NCI-H1092 treated with DMSO at 0.1 percent for 48 hours (cell line): ENCODE measurements around the gene ASPN.

Experiments
- DNase-seq: peaks from one replicate; lab custom pipeline; 2025; lab: John Stamatoyannopoulos, UW

ASPN gene

GRCh38 chr9:92468206-92468605 lies 14.1 kb downstream of the ASPN start:
- no peak for DNase-seq

- no peak for DNase-seq
These were observed 14.8 kb downstream of the ASPN start for GRCh38 chr9:92467511-92467910.

- no peak for DNase-seq
These were observed 15.3 kb downstream of the ASPN start for GRCh38 chr9:92467041-92467440.

- DNase-seq, result no peak
These were observed 18.3 kb downstream of the ASPN start for GRCh38 chr9:92463984-92464383.

- DNase-seq, result no peak
These were observed 18.9 kb downstream of the ASPN start for GRCh38 chr9:92463387-92463786.

GRCh38 chr9:92457576-92457975 lies 24.7 kb downstream of the ASPN start:
- DNase-seq, result no peak

GRCh38 chr9:92455217-92455616 lies 27.1 kb downstream of the ASPN start:
- DNase-seq, result no peak

- DNase-seq, result no peak
These were observed 35.8 kb downstream of the ASPN start for GRCh38 chr9:92446536-92446935.

- DNase-seq, result no peak
These were observed 37.5 kb downstream of the ASPN start for GRCh38 chr9:92444841-92445240.

- DNase-seq, result no peak
These were observed 41.6 kb downstream of the ASPN start for GRCh38 chr9:92440751-92441046.

GRCh38 chr9:92439921-92440750 lies 42.2 kb downstream of the ASPN start:
- DNase-seq, result no peak

GRCh38 chr9:92438900-92439526 lies 43.3 kb downstream of the ASPN start:
- no peak for DNase-seq

- DNase-seq, result no peak
These were observed 47.0 kb downstream of the ASPN start for GRCh38 chr9:92435263-92435662.

GRCh38 chr9:92432972-92433548 lies 49.2 kb downstream of the ASPN start:
- no peak for DNase-seq

GRCh38 chr9:92432350-92432749 lies 50.0 kb downstream of the ASPN start:
- DNase-seq, result no peak

- DNase-seq, result no peak
These were observed 52.5 kb downstream of the ASPN start for GRCh38 chr9:92429836-92430235.

- peak; percentile 39 for DNase-seq
These were observed 55.7 kb downstream of the ASPN start for GRCh38 chr9:92426501-92427145.

- no peak for DNase-seq
These were observed 56.8 kb downstream of the ASPN start for GRCh38 chr9:92425474-92425873.

- DNase-seq, result no peak
These were observed 58.0 kb downstream of the ASPN start, which contains the start of gene OMD for GRCh38 chr9:92424340-92424739. OMD (minus strand) TSS chr9:92424471; CDS start chr9:92417558, 6,913 bp downstream.

- DNase-seq, result no peak
These were observed 58.7 kb downstream of the ASPN start for GRCh38 chr9:92423612-92424011.

- no peak for DNase-seq
These were observed 59.5 kb downstream of the ASPN start for GRCh38 chr9:92422611-92423338.

GRCh38 chr9:92414566-92414965 lies 67.7 kb downstream of the ASPN start:
- no peak for DNase-seq
